H1 (cell line): ENCODE data around the gene S1PR2. TPM values are rescaled to one million over a fixed set of nuclear protein-coding genes. Genes with fewer than 3 reads are reported as not detected.
A peak's percentile ranks its signal among the peaks of the same experiment; 100 is the strongest.

Experiments used
- ASH2L ChIP-seq: fragments of 200-600, 300-600 bp; sonication (generic); IDR thresholded peaks from one replicate; pipeline ENCODE4 v1.7.1; 2017; ENCODE audit warnings: low read length
- EGR1 ChIP-seq: IDR thresholded peaks from 2 replicates; pipeline ENCODE4 v1.6.1; 2011; ENCODE audit warnings: low read depth, low read length, borderline replicate concordance
- EZH2 ChIP-seq: fragments of 200-600 bp; sonication (generic); IDR thresholded peaks from 2 replicates; pipeline ENCODE4 v1.7.1; 2012; ENCODE audit warnings: low read depth, mild to moderate bottlenecking, moderate library complexity, low read length, inconsistent platforms; ENCODE audit not compliant: severe bottlenecking
- KDM1A ChIP-seq: fragments of 200-600, 300-600 bp; sonication (generic); IDR thresholded peaks from 2 replicates; pipeline ENCODE4 v1.7.1; 2016; ENCODE audit warnings: mild to moderate bottlenecking, low read length, borderline replicate concordance
- KDM4A ChIP-seq: IDR thresholded peaks from one replicate; pipeline ENCODE4 v1.7.1; 2012; ENCODE audit warnings: low read depth, mild to moderate bottlenecking, moderate library complexity, low read length, inconsistent platforms; ENCODE audit not compliant: severe bottlenecking
- MAFK ChIP-seq: IDR thresholded peaks from 2 replicates; pipeline ENCODE4 v1.6.1; 2012; ENCODE audit warnings: low read depth, mild to moderate bottlenecking, improper control_type of control experiment, low read length
- POLR2A ChIP-seq, 2 experiments: IDR thresholded peaks; 1 replicate in 1 of 2; 2 replicates in 1 of 2; pipeline ENCODE4 v1.6.1; 2011; ENCODE audit warnings: low read depth in 2 of 2, low read length in 2 of 2, mild to moderate bottlenecking in 2 of 2; ENCODE audit errors: control extremely low read depth in 1 of 2
- POLR2AphosphoS5 ChIP-seq: IDR thresholded peaks from 2 replicates; pipeline ENCODE4 v1.6.1; 2011; ENCODE audit warnings: low read depth, low read length
- SUZ12 ChIP-seq: fragments of 200-600 bp; sonication (generic); IDR thresholded peaks from 2 replicates; pipeline ENCODE4 v1.6.1; 2012; ENCODE audit warnings: mild to moderate bottlenecking, inconsistent platforms, low read length, moderate library complexity, mixed read lengths
- TAF1 ChIP-seq: IDR thresholded peaks from 2 replicates; pipeline ENCODE4 v1.6.1; 2011; ENCODE audit warnings: mild to moderate bottlenecking, low read depth, low read length
- polyA plus RNA-seq, 7 experiments: library from polyadenylated mRNA; depleted of rRNA in 3 of 7; stranded (reverse) in 5 of 7; unstranded in 2 of 7; fragments of >200 nt in 5 of 7; fragments of 200-250 nt in 2 of 7; gene quantifications; 1 replicate in 5 of 7; 2 replicates in 1 of 7; 4 replicates in 1 of 7; pipeline versions ENCODE4 v1.2.1 to v1.2.3, GENCODE V29; 2011 to 2013; ENCODE audit warnings: missing spikeins in 2 of 7, mixed read lengths in 2 of 7
- total RNA-seq: library from RNA; stranded (reverse); fragmentation: NEBNext Ultra II Directional; extraction: Animal tissue kit (Norgen Biotek cat#: 25700); gene quantifications from 2 replicates; pipeline ENCODE4 v1.2.1, GENCODE V29; 2021
- TF ChIP-seq, protein P1 (sequence below), 3 experiments: IDR thresholded peaks; 1 replicate in 2 of 3; 2 replicates in 1 of 3; pipeline versions ENCODE4 v1.5.1 to v1.6.1; 2011; ENCODE audit warnings: low read length in 3 of 3, mild to moderate bottlenecking in 3 of 3, inconsistent platforms in 2 of 3, low read depth in 1 of 3, moderate library complexity in 1 of 3; ENCODE audit not compliant: insufficient read depth in 1 of 3; ENCODE audit errors: control extremely low read depth in 1 of 3

The S1PR2 gene
- total and polyA plus RNA-seq, 2 of the 8 experiments (the other 6 are each of a cell fraction or from before 2014, with no cell fraction given), result 17.5 to 19.4 TPM

DNA sequence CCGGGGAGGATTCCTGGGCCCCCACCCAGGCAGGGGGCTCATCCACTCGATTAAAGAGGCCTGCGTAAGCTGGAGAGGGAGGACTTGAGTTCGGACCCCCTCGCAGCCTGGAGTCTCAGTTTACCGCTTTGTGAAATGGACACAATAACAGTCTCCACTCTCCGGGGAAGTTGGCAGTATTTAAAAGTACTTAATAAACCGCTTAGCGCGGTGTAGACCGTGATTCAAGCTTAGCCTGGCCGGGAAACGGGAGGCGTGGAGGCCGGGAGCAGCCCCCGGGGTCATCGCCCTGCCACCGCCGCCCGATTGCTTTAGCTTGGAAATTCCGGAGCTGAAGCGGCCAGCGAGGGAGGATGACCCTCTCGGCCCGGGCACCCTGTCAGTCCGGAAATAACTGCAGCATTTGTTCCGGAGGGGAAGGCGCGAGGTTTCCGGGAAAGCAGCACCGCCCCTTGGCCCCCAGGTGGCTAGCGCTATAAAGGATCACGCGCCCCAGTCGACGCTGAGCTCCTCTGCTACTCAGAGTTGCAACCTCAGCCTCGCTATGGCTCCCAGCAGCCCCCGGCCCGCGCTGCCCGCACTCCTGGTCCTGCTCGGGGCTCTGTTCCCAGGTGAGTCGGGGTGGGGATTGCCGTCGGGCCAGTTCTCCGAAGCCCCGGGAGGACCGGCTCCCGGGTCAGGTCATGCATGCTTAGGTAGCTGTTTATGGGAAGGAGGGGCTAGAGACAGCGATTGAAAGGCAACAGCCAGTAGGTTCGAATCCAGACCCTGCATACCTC lies 39.7 kb upstream of the S1PR2 start, which contains the start of gene ICAM1 (continued):
- TF ChIP-seq ASH2L (peak; percentile 24), TAF1 (peak; percentile 59), KDM4A (peak; percentile 44), POLR2AphosphoS5 (peak; percentile 67; the same call in 1 of the 2 replicates), MAFK (no peak), KDM1A (peak; percentile 77; the same call in 1 of the 2 replicates), SUZ12 (peak; percentile 1; the same call in 1 of the 2 replicates), POLR2A (IDR thresholded peaks at IDR 0.05; ENCODE audit: control extremely low read depth in 1 of 2, low read depth in 2 of 2, low read length in 2 of 2) (peak in 1 of 2 experiments; percentile 60; a peak in 2 of 3 replicates), EZH2 (peak; percentile 36), EGR1 (no peak)
- TF ChIP-seq, protein P1, sequence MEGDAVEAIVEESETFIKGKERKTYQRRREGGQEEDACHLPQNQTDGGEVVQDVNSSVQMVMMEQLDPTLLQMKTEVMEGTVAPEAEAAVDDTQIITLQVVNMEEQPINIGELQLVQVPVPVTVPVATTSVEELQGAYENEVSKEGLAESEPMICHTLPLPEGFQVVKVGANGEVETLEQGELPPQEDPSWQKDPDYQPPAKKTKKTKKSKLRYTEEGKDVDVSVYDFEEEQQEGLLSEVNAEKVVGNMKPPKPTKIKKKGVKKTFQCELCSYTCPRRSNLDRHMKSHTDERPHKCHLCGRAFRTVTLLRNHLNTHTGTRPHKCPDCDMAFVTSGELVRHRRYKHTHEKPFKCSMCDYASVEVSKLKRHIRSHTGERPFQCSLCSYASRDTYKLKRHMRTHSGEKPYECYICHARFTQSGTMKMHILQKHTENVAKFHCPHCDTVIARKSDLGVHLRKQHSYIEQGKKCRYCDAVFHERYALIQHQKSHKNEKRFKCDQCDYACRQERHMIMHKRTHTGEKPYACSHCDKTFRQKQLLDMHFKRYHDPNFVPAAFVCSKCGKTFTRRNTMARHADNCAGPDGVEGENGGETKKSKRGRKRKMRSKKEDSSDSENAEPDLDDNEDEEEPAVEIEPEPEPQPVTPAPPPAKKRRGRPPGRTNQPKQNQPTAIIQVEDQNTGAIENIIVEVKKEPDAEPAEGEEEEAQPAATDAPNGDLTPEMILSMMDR (IDR thresholded peaks at IDR 0.05; ENCODE audit: control extremely low read depth in 1 of 3, insufficient read depth in 1 of 3, low read depth in 1 of 3, low read length in 3 of 3), result peak in 1 of 3 experiments; percentile 11; a peak in 2 of 4 replicates
